Measurements from ENCODE around the gene DNAJC27.

- TF ChIP-seq POLR2AphosphoS5 (IDR thresholded peaks at IDR 0.05; ENCODE audit: low read depth, low read length), result no peak
- TF ChIP-seq YY1 (IDR thresholded peaks at IDR 0.05; ENCODE audit: low read depth), result no peak
- no peak for TF ChIP-seq FOXM1 (IDR thresholded peaks at IDR 0.05; ENCODE audit: low read depth)
- no peak for TF ChIP-seq CTCF (IDR thresholded peaks at IDR 0.05)
- TF ChIP-seq MAX (IDR thresholded peaks at IDR 0.05; ENCODE audit: low read depth), result no peak
- TF ChIP-seq TAF1 (IDR thresholded peaks at IDR 0.05; ENCODE audit: borderline replicate concordance, low read depth, low read length), result no peak
- no peak for TF ChIP-seq USF1 (IDR thresholded peaks at IDR 0.05; ENCODE audit: borderline replicate concordance, low read depth)
- TF ChIP-seq REST (IDR thresholded peaks at IDR 0.05; ENCODE audit: low read depth, low read length), result no peak
- TF ChIP-seq EP300 (IDR thresholded peaks at IDR 0.05; ENCODE audit: borderline replicate concordance in 1 of 2, low read depth in 1 of 2, low read length in 1 of 2), result no peak
- TF ChIP-seq USF2 (IDR thresholded peaks at IDR 0.05; ENCODE audit: borderline replicate concordance, low read depth, low read length), result no peak
These were observed 72.3 kb downstream of the DNAJC27 start for GRCh38 chr2:24899361-24899910.
